Upper lobe of left lung (tissue), 4 donors: ENCODE data around the gene EHMT2.
A peak's percentile ranks its signal among the peaks of the same experiment; 100 is the strongest.

Experiments used
- CTCF ChIP-seq, 6 experiments: fragments of 450-650 bp in 4 of 6; fragments of 200-600 bp in 2 of 6; sonication (generic) in 2 of 6; IDR thresholded peaks; one replicate each; pipeline ENCODE4 v1.5.1; 2016 to 2019; ENCODE audit warnings: antibody characterized with exemption in 6 of 6
- EP300 ChIP-seq, 4 donors: sonication (generic); formaldehyde crosslinking; IDR thresholded peaks; one replicate each; pipeline ENCODE4 v1.5.1; 2017; ENCODE audit warnings: antibody characterized with exemption in 4 of 4, control low read depth in 2 of 4
- POLR2A ChIP-seq, 4 donors: fragments of 450-650 bp; IDR thresholded peaks; one replicate each; pipeline ENCODE4 v1.5.1; 2016 to 2017; ENCODE audit warnings: antibody characterized with exemption in 4 of 4, mild to moderate bottlenecking in 2 of 4
- POLR2AphosphoS5 ChIP-seq, 2 donors: sonication (generic); formaldehyde crosslinking; IDR thresholded peaks; one replicate each; pipeline ENCODE4 v1.5.1; 2017; ENCODE audit warnings: antibody characterized with exemption in 2 of 2

- TF ChIP-seq CTCF (IDR thresholded peaks at IDR 0.05), result peak in 1 of 6 experiments; percentile 18
- peak; percentile 54 to 81 (median 75) for TF ChIP-seq POLR2A (IDR thresholded peaks at IDR 0.05)
- TF ChIP-seq POLR2AphosphoS5 (IDR thresholded peaks at IDR 0.05), result peak; percentile 63 to 88
- TF ChIP-seq EP300 (IDR thresholded peaks at IDR 0.05), result no peak
Measured at GRCh38 chr6:31834367-31835250, 62.9 kb downstream of the EHMT2 start.
